GM12872 (cell line): Measurements from ENCODE around the gene MCF2L2.

Experiments
- CTCF ChIP-seq: IDR thresholded peaks from 3 replicates; pipeline ENCODE4 v1.5.1; 2011; ENCODE audit warnings: low read depth, mild to moderate bottlenecking, low read length, moderate library complexity; ENCODE audit not compliant: insufficient read depth

The MCF2L2 gene

GRCh38 chr3:183148056-183148455 is 280.4 kb downstream of the MCF2L2 start:
- TF ChIP-seq CTCF = no peak

- no peak for TF ChIP-seq CTCF
These were observed 284.1 kb downstream of the MCF2L2 start for GRCh38 chr3:183144363-183144762.

GRCh38 chr3:183142199-183142598 is 286.2 kb downstream of the MCF2L2 start:
- no peak for TF ChIP-seq CTCF

DNA sequence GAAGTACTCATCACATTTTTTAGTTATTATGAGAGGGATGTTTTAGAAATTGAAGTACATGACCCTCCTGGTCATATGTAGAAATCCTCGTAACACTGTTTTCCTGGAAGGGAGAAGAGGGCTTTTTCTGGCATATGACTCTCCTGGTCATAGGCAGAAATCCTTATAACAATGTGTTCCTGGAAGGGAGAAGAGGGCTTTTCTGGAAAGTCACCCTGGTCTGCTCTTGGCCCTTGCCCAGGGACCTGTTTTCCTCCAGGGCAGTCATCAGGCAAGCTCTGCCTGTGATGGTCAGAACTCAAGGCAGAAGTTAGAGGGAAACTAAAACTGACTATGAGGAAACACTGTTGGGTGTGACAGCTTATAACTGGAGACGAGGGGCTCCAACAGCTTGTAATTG is 293.6 kb downstream of the MCF2L2 start:
- no peak for TF ChIP-seq CTCF

GRCh38 chr3:183132409-183132808 is 296.0 kb downstream of the MCF2L2 start:
- no peak for TF ChIP-seq CTCF

- no peak for TF ChIP-seq CTCF
These were observed 296.7 kb downstream of the MCF2L2 start for GRCh38 chr3:183131735-183132134.

- no peak for TF ChIP-seq CTCF
These were observed 297.2 kb downstream of the MCF2L2 start for GRCh38 chr3:183131186-183131725.

- no peak for TF ChIP-seq CTCF
These were observed 299.2 kb downstream of the MCF2L2 start for GRCh38 chr3:183129243-183129642.
